NOMO-1 (cell line): ENCODE results near the gene FRMD5.
"Not testable (repeated sequence)": the region's sequence is repeated elsewhere in the genome, so short reads cannot be mapped to it uniquely, and the experiment has no call there.

Experiments used
- DNase-seq, 2 experiments: peaks; one replicate each; lab custom pipeline; 2025; ENCODE audit not compliant: unreplicated experiment in 2 of 2; lab: John Stamatoyannopoulos, UW

Gene FRMD5

DNA sequence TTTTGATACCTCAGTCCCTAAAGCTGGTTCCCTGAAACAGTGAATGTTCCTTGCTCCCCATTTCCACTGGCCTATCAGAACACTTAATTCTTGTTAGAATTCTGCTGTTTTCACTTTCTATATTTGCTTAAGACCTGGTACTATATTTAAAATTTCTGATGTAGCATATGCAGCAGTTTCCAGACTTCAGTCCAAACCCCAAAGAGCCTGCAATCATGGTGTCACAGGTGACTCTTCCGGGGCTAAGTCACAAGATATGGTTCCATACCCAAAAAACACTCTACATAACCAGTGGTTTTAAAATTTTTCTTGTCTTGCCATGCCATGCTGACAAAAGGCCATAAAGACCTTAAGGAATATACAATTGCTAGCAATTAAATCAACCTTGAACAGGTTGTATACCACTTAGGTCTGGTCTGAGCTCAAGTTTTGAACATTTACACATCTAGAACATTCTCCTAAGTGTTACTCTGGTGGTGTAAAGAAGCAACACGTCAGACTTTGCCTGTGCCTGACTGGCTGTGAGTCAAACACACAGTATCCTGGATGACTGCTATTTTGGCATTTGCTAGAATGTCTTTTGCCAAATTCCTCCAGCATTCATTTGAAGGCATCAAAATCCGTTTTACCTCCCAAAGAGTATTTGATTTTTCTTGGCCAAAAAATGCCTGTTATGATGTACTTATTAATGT, 160.0 kb downstream of the FRMD5 start:
- no peak for DNase-seq

DNA sequence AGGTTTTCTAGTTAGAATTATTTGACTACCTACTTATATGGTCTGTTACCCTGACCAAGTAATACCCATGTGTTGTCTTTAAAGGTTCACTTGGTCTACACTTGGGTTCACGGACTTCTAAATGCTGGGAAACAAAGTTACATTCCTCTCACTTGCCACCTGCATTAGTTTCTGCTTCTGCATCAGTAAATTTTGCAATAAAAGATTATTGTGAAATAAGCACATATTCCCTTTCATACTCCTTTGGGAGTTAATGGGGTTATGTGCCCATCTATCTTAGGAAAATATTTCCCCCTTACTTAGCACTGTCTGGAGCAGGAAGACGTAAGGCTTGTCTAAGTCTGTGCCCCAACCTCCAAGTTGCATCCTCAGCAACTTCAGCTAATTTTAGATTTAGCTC, 160.7 kb downstream of the FRMD5 start:
- no peak for DNase-seq

DNA sequence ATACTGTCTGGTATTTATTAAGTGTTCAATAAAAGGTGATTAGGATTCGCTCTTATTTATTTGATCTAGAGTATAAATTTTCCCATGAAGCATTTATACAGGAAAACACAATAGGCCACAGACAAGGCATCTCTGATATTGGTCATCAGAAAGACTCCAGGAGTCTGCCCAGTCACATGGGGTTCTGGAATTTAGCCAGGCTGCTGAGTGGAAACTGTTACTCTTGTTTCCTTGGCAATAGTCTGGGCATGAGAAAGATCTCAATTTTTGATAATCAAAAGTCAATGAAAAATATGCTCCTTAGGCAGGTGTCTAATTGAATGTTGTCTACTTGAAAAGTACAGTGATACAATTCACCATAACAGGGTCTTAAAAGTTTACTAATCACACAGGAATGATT, 161.2 kb downstream of the FRMD5 start:
- no peak for DNase-seq

DNA sequence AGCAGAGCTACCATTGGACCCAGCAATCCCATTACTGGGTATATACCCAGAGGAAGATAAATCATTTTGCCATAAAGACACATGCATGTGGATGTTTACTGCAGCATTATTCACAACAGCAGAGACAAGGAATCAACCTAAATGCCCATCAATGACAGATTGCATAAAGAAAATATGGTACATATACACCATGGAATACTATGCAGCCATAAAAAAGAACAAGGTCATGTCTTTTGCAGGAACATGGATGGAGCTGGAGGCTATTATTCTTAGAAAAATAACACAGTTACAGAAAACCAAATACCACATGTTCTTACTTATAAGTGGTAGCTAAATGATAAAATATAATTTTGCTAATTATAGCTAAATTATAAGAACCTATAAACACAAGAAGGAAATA, 162.3 kb downstream of the FRMD5 start:
- DNase-seq, result not testable (repeated sequence)

DNA sequence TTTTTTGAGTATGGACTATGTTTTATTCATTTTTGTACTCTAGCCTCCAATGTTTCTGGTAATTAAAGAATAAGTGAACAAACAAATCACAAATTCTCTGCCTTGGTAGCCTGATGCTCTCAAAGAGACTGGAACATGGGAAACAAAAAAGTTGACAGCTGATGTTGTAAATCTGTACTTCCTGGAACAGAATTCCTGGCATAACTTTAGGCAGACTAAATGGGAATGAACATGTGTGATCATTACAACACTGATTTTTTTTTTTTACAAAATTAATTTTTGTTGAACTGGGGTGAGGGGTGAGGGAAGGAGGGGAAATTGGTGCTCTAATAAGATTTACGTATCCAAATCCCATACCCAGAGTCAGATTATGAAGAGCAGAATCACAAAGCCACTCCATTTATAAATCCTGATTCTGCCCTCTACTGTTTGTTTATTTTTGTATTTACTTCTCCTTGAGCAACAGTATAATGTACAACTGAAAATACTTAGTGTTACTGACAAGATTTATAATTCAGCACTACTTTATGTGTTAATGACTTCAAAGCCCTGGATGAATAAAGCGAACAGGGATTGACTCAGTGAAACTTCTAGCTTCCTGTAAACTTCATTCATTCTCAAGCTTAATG, 165.0 kb downstream of the FRMD5 start:
- DNase-seq, result no peak

DNA sequence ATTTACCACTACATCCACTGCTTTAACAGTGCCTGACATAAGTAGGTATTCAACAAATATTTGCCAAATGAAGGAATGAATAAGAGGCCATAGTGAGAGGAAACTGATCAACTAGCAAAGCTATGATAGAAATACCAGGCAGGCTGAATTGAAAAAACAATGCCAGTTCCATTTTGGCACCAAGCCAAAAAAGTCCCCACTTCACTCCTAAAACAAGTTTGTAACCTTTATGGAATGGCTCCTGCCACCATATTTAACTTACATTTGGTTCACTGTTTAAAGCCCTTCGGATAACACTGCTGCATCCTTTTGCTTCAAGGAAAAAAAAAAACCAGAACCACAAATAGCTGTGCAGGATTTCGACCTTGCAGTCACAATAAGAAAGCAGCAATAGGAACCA, 166.1 kb downstream of the FRMD5 start:
- no peak for DNase-seq

DNA sequence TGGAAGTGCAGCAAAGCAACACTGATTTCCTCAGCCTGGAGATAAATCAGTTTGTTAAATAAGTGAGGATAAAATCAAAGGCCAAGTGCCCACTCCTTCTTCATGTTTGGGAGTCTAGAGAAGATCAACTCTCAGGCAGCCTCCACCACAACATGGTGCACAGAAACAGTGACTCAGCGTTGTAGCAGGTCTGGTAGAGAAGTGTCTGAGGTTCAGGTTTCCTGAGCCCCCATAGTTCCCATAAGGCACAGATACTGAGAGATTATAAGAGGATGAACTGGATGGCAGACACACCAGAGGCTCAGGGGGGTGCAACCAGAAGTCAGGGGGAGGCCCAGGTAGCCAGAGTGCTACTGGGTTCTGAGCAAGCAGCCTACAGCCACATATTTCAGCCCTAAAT, 166.7 kb downstream of the FRMD5 start:
- DNase-seq, result no peak

DNA sequence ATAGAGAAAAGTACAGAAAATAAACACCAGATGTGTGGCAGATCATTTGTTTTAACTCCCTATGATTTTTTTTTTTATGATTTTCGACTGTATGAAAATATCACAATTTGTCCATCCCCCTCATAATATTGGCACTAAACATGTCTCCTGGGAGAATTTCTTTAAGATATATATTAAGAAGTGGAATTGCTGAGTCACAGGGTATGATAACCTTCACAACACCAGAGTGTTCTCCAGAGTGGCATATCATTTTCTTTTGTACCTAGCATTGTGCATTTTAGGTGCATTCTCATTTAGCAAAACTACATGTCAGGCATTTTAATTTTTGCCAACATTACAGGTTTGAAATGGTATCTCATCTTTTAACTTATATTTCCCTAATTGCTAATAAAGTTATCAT, 170.9 kb downstream of the FRMD5 start:
- DNase-seq, result no peak

DNA sequence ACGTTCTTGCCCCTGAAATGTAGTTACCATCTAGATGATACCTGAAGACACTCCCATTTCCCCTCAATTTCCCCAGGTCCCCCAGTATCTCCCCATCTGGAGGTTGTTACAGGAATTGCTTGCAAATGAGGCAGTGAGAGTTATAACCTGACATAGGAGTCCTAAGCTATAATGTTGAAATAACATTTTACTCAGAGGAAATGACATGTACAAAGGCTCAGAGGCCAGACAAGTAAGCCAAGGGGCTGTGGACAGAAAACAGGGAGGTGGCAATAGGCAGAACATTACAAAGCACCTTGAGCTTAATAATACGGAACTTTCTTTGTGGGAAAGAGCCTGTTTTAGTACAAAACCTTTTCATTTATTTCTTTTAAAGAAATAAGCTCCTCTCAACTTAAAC, 171.9 kb downstream of the FRMD5 start:
- no peak for DNase-seq

DNA sequence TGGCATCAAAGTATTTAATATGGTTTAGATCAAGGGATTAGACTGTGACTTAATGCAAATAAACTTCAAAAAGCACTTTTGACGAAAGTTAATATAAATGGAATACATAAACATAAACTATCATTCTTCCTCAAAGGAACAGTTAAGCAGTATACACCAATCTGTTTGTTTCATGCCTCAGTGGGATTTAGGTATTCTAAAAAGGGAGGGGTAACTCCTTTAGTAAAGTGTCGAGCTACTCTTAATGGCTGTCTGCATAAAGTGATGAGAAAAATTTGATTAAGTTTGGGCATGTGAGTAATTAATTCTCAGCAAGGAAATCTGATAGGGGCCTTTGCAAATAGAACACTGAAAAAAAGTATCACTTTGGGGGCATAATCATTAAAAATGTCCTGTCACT, 176.9 kb downstream of the FRMD5 start:
- no peak for DNase-seq

DNA sequence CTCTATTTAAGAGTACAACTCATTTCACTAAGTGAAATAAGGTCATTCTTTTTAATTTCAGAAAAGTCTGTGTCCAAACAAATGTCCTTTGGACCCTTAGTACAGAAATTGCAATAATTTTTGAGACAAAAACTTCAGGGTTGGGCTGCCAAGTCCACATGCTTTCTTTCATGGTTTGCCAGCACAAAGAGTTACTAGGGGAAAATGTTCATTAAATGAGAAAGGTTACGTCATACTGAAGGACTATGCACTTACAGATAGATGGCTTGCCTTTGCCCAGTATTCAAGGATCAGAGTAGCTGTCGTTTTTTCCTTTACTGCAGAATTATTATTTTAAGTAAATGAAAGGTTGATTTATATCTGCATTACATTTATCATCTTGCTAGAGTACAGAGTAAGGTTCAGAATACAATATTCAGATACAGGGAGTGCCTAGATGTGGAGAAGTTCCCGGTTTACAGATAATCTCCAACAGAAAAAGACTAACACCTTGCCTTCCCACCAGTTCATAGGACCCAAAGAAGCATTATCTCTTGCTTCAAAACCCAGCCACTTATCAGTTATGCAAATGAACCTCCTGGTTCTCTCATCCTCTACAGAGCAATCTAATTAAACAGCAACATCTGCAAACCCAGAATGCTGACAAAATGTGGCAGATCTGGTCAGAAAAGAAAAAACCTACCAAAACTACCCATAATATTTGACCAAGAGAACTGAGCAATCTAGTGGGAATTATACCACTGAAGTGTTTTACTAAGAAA, 179.3 kb downstream of the FRMD5 start:
- DNase-seq, result no peak

DNA sequence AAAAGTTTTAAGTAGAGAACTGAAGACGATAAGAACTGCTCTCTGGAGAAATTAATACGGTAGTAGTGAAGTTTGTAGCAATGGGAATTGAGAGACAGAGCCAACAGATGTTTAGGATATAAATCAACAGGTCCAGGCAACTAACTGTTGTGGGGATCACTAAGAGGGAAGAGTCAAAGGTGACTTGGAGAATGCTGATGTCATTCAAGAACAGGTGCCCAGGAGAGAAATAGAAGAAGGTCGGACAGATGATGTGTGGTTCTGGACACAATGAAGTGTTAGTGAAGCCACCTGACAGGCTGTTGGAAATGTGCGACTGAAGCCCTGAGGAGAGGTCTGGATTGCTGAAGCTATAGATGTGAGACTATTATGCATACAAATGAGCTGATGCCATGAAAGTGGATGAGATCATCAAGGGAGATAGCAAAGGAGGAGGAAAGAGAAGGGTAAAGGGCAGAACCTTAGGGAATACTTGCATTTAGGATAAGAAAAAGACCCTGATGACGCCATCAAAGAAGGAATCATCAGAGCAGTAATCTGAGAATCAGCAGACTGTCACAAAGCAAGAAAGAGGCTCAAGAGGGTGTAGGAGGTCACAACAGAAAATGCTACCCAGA, 183.7 kb downstream of the FRMD5 start:
- DNase-seq, result no peak

DNA sequence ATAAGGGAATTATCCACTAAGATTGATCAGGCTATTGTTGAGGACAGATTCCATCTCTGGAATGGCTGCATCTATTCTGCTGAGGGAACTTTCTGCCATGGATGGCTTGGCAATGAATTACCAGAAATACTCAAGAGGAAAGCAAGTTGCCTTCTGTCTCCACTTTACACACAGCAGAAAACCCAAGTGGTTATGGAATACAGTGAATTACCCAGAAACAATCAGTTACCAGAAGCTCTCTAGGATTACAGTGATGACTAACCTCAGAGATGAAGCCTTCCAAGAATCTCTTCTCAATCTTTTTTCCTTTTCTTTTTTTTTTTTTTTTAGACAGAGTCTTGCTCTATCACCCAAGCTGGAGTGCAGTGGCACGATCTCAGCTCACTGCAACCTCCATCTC, 185.0 kb downstream of the FRMD5 start:
- no peak for DNase-seq

DNA sequence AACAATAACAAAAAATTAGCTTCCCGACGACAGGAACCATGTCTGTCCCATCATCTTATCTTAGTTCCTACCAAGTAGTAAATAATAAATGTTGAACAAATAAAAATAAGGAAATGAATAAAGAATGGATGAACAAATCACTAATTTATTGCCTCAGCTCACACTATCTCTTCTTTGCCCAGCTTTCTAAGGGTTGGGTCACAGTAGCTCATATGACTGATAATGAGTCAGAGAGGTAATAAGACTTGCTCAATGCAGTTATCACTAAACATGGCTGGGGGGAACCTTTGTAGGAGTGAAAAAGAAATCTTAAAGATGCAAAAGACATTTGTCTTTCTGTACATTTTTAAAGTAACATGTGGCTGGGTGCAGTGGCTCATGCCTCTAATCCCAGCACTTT, 186.0 kb downstream of the FRMD5 start:
- no peak for DNase-seq

DNA sequence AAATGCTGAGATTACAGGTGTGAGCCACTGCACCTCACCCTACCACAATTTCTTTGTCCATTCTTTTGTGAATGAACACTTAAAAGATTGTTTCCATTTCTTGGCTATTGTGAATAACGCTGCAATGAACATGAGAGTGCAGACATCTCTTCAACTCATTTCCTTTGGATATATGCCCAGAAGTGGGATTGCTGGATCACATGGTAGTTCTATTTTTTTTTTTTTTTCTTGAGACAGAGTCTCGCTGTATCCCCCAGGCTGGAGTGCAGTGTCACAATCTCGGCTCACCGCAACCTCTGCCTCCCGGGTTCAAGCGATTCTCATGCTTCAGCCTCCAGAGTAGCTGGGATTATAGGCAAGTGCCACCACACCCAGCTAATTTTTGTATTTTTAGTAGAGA, 194.8 kb downstream of the FRMD5 start:
- not testable (repeated sequence) for DNase-seq

DNA sequence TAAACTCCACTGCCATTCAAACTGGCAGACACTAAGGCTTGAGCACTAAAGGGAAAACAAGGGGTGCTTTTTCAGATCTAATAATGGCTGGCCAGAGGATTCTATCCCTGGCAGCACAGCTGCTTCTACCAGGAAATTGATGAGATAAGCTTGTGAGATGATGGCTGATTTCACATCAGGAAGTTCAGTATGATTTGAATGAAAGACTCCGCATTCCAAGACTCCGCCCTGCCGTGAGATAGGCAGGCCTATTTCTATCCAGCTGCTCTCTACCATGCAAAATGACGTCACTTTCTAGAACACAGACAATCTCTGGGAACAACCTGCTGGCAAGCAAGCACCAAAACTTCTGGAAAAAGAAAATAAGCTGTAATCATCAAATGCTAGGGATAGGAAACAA, 196.5 kb downstream of the FRMD5 start:
- no peak for DNase-seq

DNA sequence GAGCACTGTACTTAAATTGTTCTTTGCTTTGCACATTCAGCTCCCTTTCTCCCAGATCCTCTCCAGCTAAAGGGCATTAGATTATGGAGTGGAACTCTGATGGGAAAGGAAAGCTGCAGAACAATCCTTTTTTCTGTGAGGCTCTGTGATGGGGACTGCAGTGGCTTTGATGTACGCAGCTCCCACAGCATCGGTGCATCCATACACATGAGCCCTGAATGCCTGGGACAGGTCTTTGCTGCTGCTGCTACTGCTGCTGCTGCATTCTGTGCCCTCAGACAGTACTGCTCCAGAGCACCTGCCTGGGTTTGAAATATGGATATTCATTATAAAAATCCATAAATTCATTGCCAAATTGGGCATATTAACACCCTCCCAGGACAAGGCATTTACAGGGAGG, 203.9 kb downstream of the FRMD5 start:
- no peak for DNase-seq

DNA sequence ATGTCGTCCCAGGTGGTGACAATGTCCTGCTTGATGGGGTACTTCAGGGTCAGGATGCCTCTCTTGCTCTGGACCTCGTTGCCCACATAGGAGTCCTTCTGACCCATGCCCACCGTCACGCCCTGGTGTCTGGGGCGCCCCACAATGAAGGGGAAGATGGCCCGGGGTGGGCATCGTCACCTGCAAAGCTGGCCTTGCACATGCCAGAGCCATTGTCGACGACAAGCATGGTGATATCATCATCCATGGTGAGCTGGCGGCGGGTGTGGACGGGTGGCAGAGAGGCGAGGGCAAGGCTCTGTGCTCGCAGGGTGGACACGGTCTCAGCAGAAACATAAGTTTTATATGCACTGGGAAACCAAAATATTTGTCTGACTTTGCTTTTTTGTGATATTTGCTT, 205.1 kb downstream of the FRMD5 start:
- DNase-seq, result no peak

DNA sequence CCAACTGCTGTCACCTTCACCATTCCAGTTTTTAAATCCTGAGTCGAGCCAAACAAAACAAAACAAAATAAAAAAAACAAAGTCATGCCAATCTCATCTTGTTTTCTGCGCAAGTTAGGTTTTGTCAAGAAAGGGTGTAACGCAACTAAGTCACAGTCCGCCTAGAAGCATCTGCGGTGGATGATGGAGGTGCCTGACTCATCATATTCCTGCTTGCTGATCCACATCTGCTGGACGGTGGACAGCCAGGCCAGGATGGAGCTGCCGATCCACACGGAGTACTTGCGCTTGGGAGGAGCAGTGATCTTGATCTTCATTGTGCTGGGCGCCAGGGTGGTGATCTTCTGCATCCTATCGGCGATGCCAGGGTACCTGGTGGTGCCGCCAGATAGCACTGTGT, 206.2 kb downstream of the FRMD5 start:
- no peak for DNase-seq

DNA sequence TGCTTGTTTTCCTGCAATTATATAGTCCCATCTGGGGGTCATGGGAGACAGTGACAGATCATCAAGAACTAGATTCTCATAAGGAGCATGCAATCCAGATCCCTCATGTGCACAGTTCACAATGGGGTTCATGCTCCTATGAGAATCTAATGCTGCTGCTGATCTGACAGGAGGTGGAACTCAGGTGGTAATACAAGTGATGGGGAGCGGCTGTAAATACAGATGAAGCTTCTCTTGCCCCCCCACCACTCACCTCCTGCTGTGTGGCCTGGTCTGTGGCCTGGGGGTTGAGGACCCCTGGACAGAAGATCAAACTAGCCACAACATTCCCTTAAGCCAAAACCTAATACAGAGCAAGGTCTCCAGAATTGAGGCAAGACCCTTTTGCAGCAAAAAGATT, 207.1 kb downstream of the FRMD5 start:
- DNase-seq, result no peak

DNA sequence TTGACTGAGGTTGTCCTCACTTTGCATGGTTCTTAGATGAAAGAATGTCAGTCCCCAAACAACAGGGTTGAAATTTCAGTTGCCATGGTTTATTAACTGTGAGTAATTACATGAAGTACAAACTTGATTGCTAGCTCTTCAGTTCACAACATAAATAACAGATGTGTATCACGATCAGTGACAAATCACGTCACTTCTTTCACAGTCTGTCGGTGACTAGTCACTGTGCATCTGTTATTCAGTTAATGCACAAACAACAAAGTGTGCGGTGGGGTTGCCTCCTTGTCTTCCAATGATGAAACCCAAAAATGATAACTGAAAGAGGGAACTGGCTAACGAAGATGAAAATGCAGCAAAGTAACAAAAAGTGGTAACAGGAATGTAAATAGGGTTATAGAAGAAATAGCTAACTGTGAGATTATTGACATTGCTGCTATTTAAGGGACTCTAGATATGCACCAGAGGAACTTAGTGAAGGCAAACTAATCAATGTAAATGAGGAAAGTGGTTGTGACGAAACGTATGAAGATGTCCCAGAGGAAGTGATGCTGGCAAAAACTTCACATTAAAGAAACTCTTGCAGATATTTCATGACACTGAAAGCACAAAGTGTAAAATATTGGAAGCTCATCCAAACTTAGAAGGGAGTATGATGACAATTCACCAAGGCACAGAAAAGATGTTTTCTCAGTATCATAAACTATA, 208.9 kb downstream of the FRMD5 start:
- DNase-seq, result no peak
